Body of pancreas (tissue), 4 donors: ENCODE results near the gene SUGT1. TPM values are rescaled to one million over a fixed set of nuclear protein-coding genes. Genes with fewer than 3 reads are reported as not detected.

Source experiments
- ATAC-seq: fragments of 150-250 bp; one replicate; pipeline ENCODE4 v1.9.1; 2016
- DNase-seq, 4 donors: peaks; one replicate each; pipeline ENCODE4 v3.0.0-alpha.2; 2019
- H3K27ac ChIP-seq, 4 donors: fragments of 200-600 bp; sonication (generic); 1 replicate in 3 of 4; 2 replicates in 1 of 4; pipeline versions ENCODE4 v1.5.1 to v1.6.1; 2016 to 2019; ENCODE audit warnings: mild to moderate bottlenecking in 1 of 4, mixed read lengths in 1 of 4, moderate library complexity in 1 of 4
- H3K27me3 ChIP-seq, 2 donors: fragments of 200-600 bp; sonication (generic); one replicate each; pipeline ENCODE4 v1.6.0; 2016; ENCODE audit warnings: mild to moderate bottlenecking in 1 of 2
- H3K36me3 ChIP-seq, 2 donors: fragments of 200-600 bp; sonication (generic); replicated peaks in 1 of 2; 2 replicates each; pipeline ENCODE4 v1.5.1; 2016; ENCODE audit warnings: low read depth in 2 of 2; ENCODE audit not compliant: insufficient read depth in 1 of 2
- H3K4me1 ChIP-seq: fragments of 200-600 bp; sonication (generic); one replicate; pipeline ENCODE4 v1.6.0; 2016
- H3K4me3 ChIP-seq, 2 donors: fragments of 200-600 bp; sonication (generic); 1 replicate in 1 of 2; 2 replicates in 1 of 2; pipeline ENCODE4 v1.5.1; 2016 to 2019
- H3K9me3 ChIP-seq, 3 donors: fragments of 200-600 bp; sonication (generic); 1 replicate in 2 of 3; 2 replicates in 1 of 3; pipeline ENCODE4 v1.5.1; 2016
- POLR2A ChIP-seq, 3 donors: fragments of 450-650 bp; IDR thresholded peaks; one replicate each; pipeline ENCODE4 v1.6.1; 2016; ENCODE audit warnings: antibody characterized with exemption in 3 of 3, mild to moderate bottlenecking in 2 of 3
- WGBS, 2 donors: methylation state at CpG; one replicate each; pipeline ENCODE4 v1.1.5; 2017; 5-methylcytosine and 5-hydroxymethylcytosine counted together
- intact Hi-C: fragments of 100-400 bp; cut with DNase I; formaldehyde crosslinking; loops from one replicate; pipeline ENCODE4 v1.15.1; 2023
- total RNA-seq, 2 donors: library from RNA; depleted of rRNA; stranded (reverse); fragments of >200 nt; gene quantifications; one replicate each; pipeline ENCODE4 v1.1.0, GENCODE V29; 2016
- TF ChIP-seq, protein P1 (sequence below), 7 experiments: fragments of 450-650 bp in 4 of 7; fragments of 200-600 bp in 3 of 7; sonication (generic) in 3 of 7; IDR thresholded peaks; one replicate each; pipeline ENCODE4 v1.5.1; 2016 to 2019; ENCODE audit warnings: antibody characterized with exemption in 7 of 7

SUGT1 gene
- total RNA-seq, 2 donors from 2014 or later = 12.5 to 31.4 TPM

DNA sequence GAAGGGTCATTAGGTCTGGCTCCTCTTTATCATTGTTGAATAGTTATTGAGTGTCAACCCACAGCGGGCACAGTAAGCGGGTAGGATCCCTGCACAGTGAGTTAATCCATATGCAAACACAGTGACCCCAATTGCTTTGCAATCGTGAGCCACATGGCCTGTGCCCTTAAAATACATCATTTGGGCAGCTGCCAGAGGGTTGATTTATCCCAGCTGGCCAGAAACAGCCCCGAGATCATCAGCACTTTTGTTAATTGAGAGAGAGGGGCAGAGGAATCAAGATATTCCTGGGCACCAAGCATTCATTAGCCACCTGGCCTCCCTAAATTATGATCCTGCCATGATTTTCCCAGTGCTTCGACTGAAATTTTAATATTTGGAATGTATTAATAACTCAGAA lies 96.8 kb downstream of the SUGT1 start:
- H3K4me3 ChIP-seq = no peak overlapping the region
- TF ChIP-seq, protein P1, sequence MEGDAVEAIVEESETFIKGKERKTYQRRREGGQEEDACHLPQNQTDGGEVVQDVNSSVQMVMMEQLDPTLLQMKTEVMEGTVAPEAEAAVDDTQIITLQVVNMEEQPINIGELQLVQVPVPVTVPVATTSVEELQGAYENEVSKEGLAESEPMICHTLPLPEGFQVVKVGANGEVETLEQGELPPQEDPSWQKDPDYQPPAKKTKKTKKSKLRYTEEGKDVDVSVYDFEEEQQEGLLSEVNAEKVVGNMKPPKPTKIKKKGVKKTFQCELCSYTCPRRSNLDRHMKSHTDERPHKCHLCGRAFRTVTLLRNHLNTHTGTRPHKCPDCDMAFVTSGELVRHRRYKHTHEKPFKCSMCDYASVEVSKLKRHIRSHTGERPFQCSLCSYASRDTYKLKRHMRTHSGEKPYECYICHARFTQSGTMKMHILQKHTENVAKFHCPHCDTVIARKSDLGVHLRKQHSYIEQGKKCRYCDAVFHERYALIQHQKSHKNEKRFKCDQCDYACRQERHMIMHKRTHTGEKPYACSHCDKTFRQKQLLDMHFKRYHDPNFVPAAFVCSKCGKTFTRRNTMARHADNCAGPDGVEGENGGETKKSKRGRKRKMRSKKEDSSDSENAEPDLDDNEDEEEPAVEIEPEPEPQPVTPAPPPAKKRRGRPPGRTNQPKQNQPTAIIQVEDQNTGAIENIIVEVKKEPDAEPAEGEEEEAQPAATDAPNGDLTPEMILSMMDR (IDR thresholded peaks at IDR 0.05) = no peak
- TF ChIP-seq POLR2A (IDR thresholded peaks at IDR 0.05) = no peak
- DNase-seq (peak in 1 of 4 donors; percentile 6), ATAC-seq (no peak)
- 43 to 65% methylated on average over 5 of the region's 5 CpGs for WGBS, 2 donors
- intact Hi-C loops = no loop called here
- H3K36me3 ChIP-seq = no peaks in the 10 kb centered on the region
- no peaks in the 10 kb centered on the region for H3K27me3 ChIP-seq
- H3K27ac ChIP-seq = no peak overlapping the region
- no peaks in the 10 kb centered on the region for H3K9me3 ChIP-seq
- no peaks in the 10 kb centered on the region for H3K4me1 ChIP-seq

Other genes with a start within 250 kb of the SUGT1 start
- gene THSD1, start 246.7 kb upstream of the SUGT1 start, total RNA-seq = 1 to 10 TPM; 1.3 TPM
- gene VPS36, start 202.2 kb upstream of the SUGT1 start, total RNA-seq = 10 to 100 TPM; 35.3 to 44.6 TPM
- gene CKAP2, start 197.4 kb upstream of the SUGT1 start, total RNA-seq = 1 to 10 TPM; 5.2 to 5.9 TPM
- gene HNRNPA1L2, start 10.4 kb upstream of the SUGT1 start, total RNA-seq = 1 to 10 TPM in 1 of 2 donors, not detected in 1; 3.9 TPM
- under 1 TPM in 1 of 2 donors, not detected in 1; 0.78 TPM for gene CNMD, start 87.0 kb downstream of the SUGT1 start, total RNA-seq
- not detected for gene PCDH8, start 195.8 kb downstream of the SUGT1 start, total RNA-seq